ENCODE results near the gene MTCL3.

Gene MTCL3

GRCh38 chr6:127481111-127481510 lies 38.0 kb downstream of the MTCL3 start:
- TF ChIP-seq EGR1 (IDR thresholded peaks at IDR 0.05; ENCODE audit: low read depth in 2 of 2), result no peak
- TF ChIP-seq, protein P1, sequence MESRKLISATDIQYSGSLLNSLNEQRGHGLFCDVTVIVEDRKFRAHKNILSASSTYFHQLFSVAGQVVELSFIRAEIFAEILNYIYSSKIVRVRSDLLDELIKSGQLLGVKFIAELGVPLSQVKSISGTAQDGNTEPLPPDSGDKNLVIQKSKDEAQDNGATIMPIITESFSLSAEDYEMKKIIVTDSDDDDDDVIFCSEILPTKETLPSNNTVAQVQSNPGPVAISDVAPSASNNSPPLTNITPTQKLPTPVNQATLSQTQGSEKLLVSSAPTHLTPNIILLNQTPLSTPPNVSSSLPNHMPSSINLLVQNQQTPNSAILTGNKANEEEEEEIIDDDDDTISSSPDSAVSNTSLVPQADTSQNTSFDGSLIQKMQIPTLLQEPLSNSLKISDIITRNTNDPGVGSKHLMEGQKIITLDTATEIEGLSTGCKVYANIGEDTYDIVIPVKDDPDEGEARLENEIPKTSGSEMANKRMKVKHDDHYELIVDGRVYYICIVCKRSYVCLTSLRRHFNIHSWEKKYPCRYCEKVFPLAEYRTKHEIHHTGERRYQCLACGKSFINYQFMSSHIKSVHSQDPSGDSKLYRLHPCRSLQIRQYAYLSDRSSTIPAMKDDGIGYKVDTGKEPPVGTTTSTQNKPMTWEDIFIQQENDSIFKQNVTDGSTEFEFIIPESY (IDR thresholded peaks at IDR 0.05), result no peak
- TF ChIP-seq REST (IDR thresholded peaks at IDR 0.05), result no peak
- no peak for TF ChIP-seq FOXA2 (IDR thresholded peaks at IDR 0.05)
- TF ChIP-seq NR2F2 (IDR thresholded peaks at IDR 0.05), result no peak
- TF ChIP-seq, protein P2, sequence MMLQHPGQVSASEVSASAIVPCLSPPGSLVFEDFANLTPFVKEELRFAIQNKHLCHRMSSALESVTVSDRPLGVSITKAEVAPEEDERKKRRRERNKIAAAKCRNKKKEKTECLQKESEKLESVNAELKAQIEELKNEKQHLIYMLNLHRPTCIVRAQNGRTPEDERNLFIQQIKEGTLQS (IDR thresholded peaks at IDR 0.05), result no peak
- TF ChIP-seq GABPA (IDR thresholded peaks at IDR 0.05 in 1 of 2, conservative IDR thresholded peaks at IDR 0.05 in 1 of 2), result no peak
- TF ChIP-seq TAF1 (conservative IDR thresholded peaks at IDR 0.05), result no peak
- no peak for TF ChIP-seq HNF4G (IDR thresholded peaks at IDR 0.05)

DNA sequence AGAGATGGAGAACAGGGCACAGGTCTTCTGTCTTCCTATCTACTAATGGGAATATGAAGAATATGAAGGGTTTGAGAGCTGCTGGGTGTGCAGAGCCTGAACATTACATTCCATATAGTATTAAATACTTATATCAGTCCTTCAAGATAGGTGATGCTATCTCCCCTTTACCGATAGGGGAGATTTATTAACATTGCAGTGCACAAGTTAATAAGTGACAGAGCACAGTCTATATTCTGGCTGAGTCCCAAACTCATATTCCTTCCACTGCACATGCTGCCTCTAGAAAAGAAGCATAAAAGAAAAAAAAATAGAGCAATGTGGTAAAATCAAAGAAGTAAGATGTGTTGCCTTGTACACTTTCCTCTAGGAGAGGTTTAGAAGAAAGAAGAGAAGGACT lies 41.5 kb downstream of the MTCL3 start:
- Histone ChIP-seq H3K36me3 (ENCODE audit: control insufficient read depth in 4 of 4, insufficient read depth in 3 of 4, low read depth in 1 of 4, low read length in 3 of 4) (no peaks in the 10 kb centered on the region), H3K4me3 (ENCODE audit: low read depth in 1 of 3, low read length in 3 of 3) (no peak overlapping the region), H3K27me3 (ENCODE audit: control insufficient read depth in 4 of 4, insufficient read depth in 4 of 4, low read length in 3 of 4) (no peaks in the 10 kb centered on the region), H3K4me1 (ENCODE audit: control insufficient read depth in 4 of 4, insufficient read depth in 4 of 4, low read length in 3 of 4) (no peaks in the 10 kb centered on the region), H3K27ac (ENCODE audit: low read depth in 1 of 2, low read length in 2 of 2) (no peak overlapping the region), H3K9me3 (ENCODE audit: control insufficient read depth in 4 of 4, low read length in 3 of 4) (peaks cover 0 to 3% (median 1%) of the 10 kb centered on the region in 4 donors), H3K9ac (ENCODE audit: low read depth in 1 of 2, low read length in 2 of 2) (no peak overlapping the region)
- no peak for TF ChIP-seq HNF4G (IDR thresholded peaks at IDR 0.05)
- DNase-seq (ENCODE audit: low spot score), result no peak
- 50% methylated on average over 1 of the region's 1 CpG for WGBS

More at GRCh38 chr6:127481111-127481510, 38.0 kb downstream of the MTCL3 start:
- Histone ChIP-seq H3K9me3 (ENCODE audit: control insufficient read depth in 4 of 4, low read length in 3 of 4) (peaks cover 0 to under 1% (median 0%) of the 10 kb centered on the region in 4 donors), H3K4me3 (ENCODE audit: low read depth in 1 of 3, low read length in 3 of 3) (no peak overlapping the region), H3K36me3 (ENCODE audit: control insufficient read depth in 4 of 4, insufficient read depth in 3 of 4, low read depth in 1 of 4, low read length in 3 of 4) (no peaks in the 10 kb centered on the region), H3K27ac (ENCODE audit: low read depth in 1 of 2, low read length in 2 of 2) (no peak overlapping the region), H3K4me1 (ENCODE audit: control insufficient read depth in 4 of 4, insufficient read depth in 4 of 4, low read length in 3 of 4) (peaks cover 0 to 9% (median 6%) of the 10 kb centered on the region in 4 donors), H3K9ac (ENCODE audit: low read depth in 1 of 2, low read length in 2 of 2) (no peak overlapping the region), H3K27me3 (ENCODE audit: control insufficient read depth in 4 of 4, insufficient read depth in 4 of 4, low read length in 3 of 4) (no peaks in the 10 kb centered on the region)
- no peak for DNase-seq (ENCODE audit: low spot score)
- 83% methylated on average over 2 of the region's 2 CpGs for WGBS

DNA sequence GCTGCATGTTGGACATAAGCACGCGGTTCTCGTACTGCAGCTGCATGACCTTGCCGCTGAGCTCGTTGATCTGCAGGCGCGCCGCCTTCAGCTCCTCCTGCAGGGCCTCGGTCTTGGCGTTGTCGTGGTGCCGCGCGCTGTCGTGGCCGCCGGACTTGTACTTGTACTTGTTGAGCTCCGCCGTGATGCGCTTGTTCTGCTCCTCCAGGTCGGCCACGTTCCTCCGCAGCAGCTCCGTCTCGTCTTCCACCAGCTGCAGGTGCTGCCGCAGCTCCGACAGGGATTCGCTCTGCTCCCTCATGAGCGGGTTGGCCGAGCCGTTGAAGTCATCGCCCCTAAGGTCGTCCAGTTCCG lies 43.3 kb downstream of the MTCL3 start:
- 55% methylated on average over 34 of the region's 34 CpGs for WGBS
- no peak for DNase-seq (ENCODE audit: low spot score)
- Histone ChIP-seq H3K9ac (ENCODE audit: low read depth in 1 of 2, low read length in 2 of 2) (no peak overlapping the region), H3K36me3 (ENCODE audit: control insufficient read depth in 4 of 4, insufficient read depth in 3 of 4, low read depth in 1 of 4, low read length in 3 of 4) (no peaks in the 10 kb centered on the region), H3K27ac (ENCODE audit: low read depth in 1 of 2, low read length in 2 of 2) (no peak overlapping the region), H3K4me3 (ENCODE audit: low read depth in 1 of 3, low read length in 3 of 3) (no peak overlapping the region), H3K9me3 (ENCODE audit: control insufficient read depth in 4 of 4, low read length in 3 of 4) (peaks cover 0 to 3% (median 1%) of the 10 kb centered on the region in 4 donors), H3K4me1 (ENCODE audit: control insufficient read depth in 4 of 4, insufficient read depth in 4 of 4, low read length in 3 of 4) (peaks cover 0 to 9% (median 0%) of the 10 kb centered on the region in 4 donors), H3K27me3 (ENCODE audit: control insufficient read depth in 4 of 4, insufficient read depth in 4 of 4, low read length in 3 of 4) (no peaks in the 10 kb centered on the region)
- TF ChIP-seq, protein P3, sequence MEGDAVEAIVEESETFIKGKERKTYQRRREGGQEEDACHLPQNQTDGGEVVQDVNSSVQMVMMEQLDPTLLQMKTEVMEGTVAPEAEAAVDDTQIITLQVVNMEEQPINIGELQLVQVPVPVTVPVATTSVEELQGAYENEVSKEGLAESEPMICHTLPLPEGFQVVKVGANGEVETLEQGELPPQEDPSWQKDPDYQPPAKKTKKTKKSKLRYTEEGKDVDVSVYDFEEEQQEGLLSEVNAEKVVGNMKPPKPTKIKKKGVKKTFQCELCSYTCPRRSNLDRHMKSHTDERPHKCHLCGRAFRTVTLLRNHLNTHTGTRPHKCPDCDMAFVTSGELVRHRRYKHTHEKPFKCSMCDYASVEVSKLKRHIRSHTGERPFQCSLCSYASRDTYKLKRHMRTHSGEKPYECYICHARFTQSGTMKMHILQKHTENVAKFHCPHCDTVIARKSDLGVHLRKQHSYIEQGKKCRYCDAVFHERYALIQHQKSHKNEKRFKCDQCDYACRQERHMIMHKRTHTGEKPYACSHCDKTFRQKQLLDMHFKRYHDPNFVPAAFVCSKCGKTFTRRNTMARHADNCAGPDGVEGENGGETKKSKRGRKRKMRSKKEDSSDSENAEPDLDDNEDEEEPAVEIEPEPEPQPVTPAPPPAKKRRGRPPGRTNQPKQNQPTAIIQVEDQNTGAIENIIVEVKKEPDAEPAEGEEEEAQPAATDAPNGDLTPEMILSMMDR (IDR thresholded peaks at IDR 0.05; ENCODE audit: low read depth, low read length, missing input control), result no peak
- TF ChIP-seq YY1 (IDR thresholded peaks at IDR 0.05) (no peak), RXRA (IDR thresholded peaks at IDR 0.05) (no peak), GABPA (IDR thresholded peaks at IDR 0.05 in 1 of 2, conservative IDR thresholded peaks at IDR 0.05 in 1 of 2) (no peak), SP1 (IDR thresholded peaks at IDR 0.05) (no peak), FOXA2 (IDR thresholded peaks at IDR 0.05) (no peak), RAD21 (IDR thresholded peaks at IDR 0.05) (no peak), NR2F2 (IDR thresholded peaks at IDR 0.05) (no peak)
